ENCODE measurements around the gene STRAP.

The STRAP gene

GRCh38 chr12:15910468-15910863, 28.3 kb downstream of the STRAP start:
- no peak for TF ChIP-seq CTCF (IDR thresholded peaks at IDR 0.05)

GRCh38 chr12:15910864-15911721, 28.9 kb downstream of the STRAP start, which contains the start of gene DERA:
TSS of gene DERA (plus strand) at chr12:15911332. CDS start at chr12:15911384, 52 bp downstream.
- no peak for TF ChIP-seq CTCF (IDR thresholded peaks at IDR 0.05)

- TF ChIP-seq CTCF (IDR thresholded peaks at IDR 0.05) = no peak
Observed at GRCh38 chr12:15918066-15918465, 35.9 kb downstream of the STRAP start.

- no peak for TF ChIP-seq CTCF (IDR thresholded peaks at IDR 0.05)
Observed at GRCh38 chr12:15919418-15919817, 37.2 kb downstream of the STRAP start.

- no peak for TF ChIP-seq CTCF (IDR thresholded peaks at IDR 0.05)
Observed at GRCh38 chr12:15924956-15925355, 42.8 kb downstream of the STRAP start.

GRCh38 chr12:15928346-15928745, 46.2 kb downstream of the STRAP start:
- no peak for TF ChIP-seq CTCF (IDR thresholded peaks at IDR 0.05)

- TF ChIP-seq CTCF (IDR thresholded peaks at IDR 0.05) = no peak
Observed at GRCh38 chr12:15928870-15929571, 46.8 kb downstream of the STRAP start.

Data from LNCAP (cell line).